GM21367 (cell line): ENCODE measurements around the gene CAMTA1.

Source experiments
- ATAC-seq: cut with Tn5 transposase; IDR thresholded peaks from one replicate; pipeline ENCODE4 v1.9.1; 2021; ENCODE audit not compliant: unreplicated experiment

Gene CAMTA1

GRCh38 chr1:6776389-6776788 lies 8.9 kb upstream of the CAMTA1 start:
- ATAC-seq: no peak

- ATAC-seq: no peak
Measured at GRCh38 chr1:6776895-6777294, 8.4 kb upstream of the CAMTA1 start.

GRCh38 chr1:6777813-6778212 lies 7.4 kb upstream of the CAMTA1 start:
- no peak for ATAC-seq

GRCh38 chr1:6779089-6779805 lies 6.0 kb upstream of the CAMTA1 start:
- ATAC-seq: no peak

- ATAC-seq: no peak
Measured at GRCh38 chr1:6782151-6782550, 3.1 kb upstream of the CAMTA1 start.

- ATAC-seq: no peak
Measured at GRCh38 chr1:6783221-6783620, 2.0 kb upstream of the CAMTA1 start.

GRCh38 chr1:6783936-6784559 lies 1.2 kb upstream of the CAMTA1 start:
- no peak for ATAC-seq

GRCh38 chr1:6784560-6785317 lies 515 bp upstream of the CAMTA1 start:
- ATAC-seq: peak; percentile 60

- ATAC-seq: no peak
Measured at GRCh38 chr1:6785728-6786505, 663 bp downstream of the CAMTA1 start.

GRCh38 chr1:6788946-6789345 lies 3.7 kb downstream of the CAMTA1 start:
- ATAC-seq: no peak

GRCh38 chr1:6790146-6790545 lies 4.9 kb downstream of the CAMTA1 start:
- ATAC-seq: no peak

GRCh38 chr1:6794164-6794563 lies 8.9 kb downstream of the CAMTA1 start:
- ATAC-seq: no peak

GRCh38 chr1:6795203-6795602 lies 9.9 kb downstream of the CAMTA1 start:
- ATAC-seq: no peak

GRCh38 chr1:6795661-6796060 lies 10.4 kb downstream of the CAMTA1 start:
- no peak for ATAC-seq

GRCh38 chr1:6796095-6796494 lies 10.8 kb downstream of the CAMTA1 start:
- ATAC-seq: no peak

GRCh38 chr1:6799499-6799898 lies 14.2 kb downstream of the CAMTA1 start:
- no peak for ATAC-seq

GRCh38 chr1:6800745-6801144 lies 15.5 kb downstream of the CAMTA1 start:
- no peak for ATAC-seq

- ATAC-seq: no peak
Measured at GRCh38 chr1:6801199-6801598, 15.9 kb downstream of the CAMTA1 start.

- no peak for ATAC-seq
Measured at GRCh38 chr1:6801966-6802365, 16.7 kb downstream of the CAMTA1 start.

GRCh38 chr1:6802454-6802853 lies 17.2 kb downstream of the CAMTA1 start:
- ATAC-seq: no peak

- ATAC-seq: no peak
Measured at GRCh38 chr1:6802893-6803292, 17.6 kb downstream of the CAMTA1 start.
